Nephron (organoid): Measurements from ENCODE around the gene COX19.

Experiments used
- H3K27ac Mint-ChIP-seq, 3 experiments: 2 replicates each; pipeline ENCODE4 v1.8.0; 2020; ENCODE audit warnings: mixed read lengths in 3 of 3, mild to moderate bottlenecking in 2 of 3, moderate library complexity in 1 of 3
- H3K27me3 Mint-ChIP-seq: 2 replicates; pipeline ENCODE4 v1.8.0; 2021; ENCODE audit warnings: low read depth, mild to moderate bottlenecking, moderate library complexity, mixed read lengths
- H3K36me3 Mint-ChIP-seq: 2 replicates; pipeline ENCODE4 v1.8.0; 2020; ENCODE audit warnings: low read depth, mixed read lengths
- H3K4me1 Mint-ChIP-seq: 2 replicates; pipeline ENCODE4 v1.8.0; 2020; ENCODE audit warnings: mixed read lengths
- H3K4me3 Mint-ChIP-seq, 3 experiments: 2 replicates each; pipeline ENCODE4 v1.8.0; 2020; ENCODE audit warnings: mild to moderate bottlenecking in 3 of 3, mixed read lengths in 3 of 3, moderate library complexity in 2 of 3
- H3K9me3 Mint-ChIP-seq: 2 replicates; pipeline ENCODE4 v1.8.0; 2020; ENCODE audit warnings: mixed read lengths
- CTCF ChIP-seq, 3 experiments: fragments of 200-600 bp; sonication (generic); IDR thresholded peaks; one replicate each; pipeline ENCODE4 v1.5.0; 2021; ENCODE audit warnings: antibody characterized with exemption in 3 of 3; ENCODE audit not compliant: unreplicated experiment in 3 of 3

Gene COX19

GRCh38 chr7:1012716-1013095 lies 37.4 kb upstream of the COX19 start:
- H3K27me3 Mint-ChIP-seq, result no peaks in the 10 kb centered on the region
- H3K9me3 Mint-ChIP-seq, result no peaks in the 10 kb centered on the region
- peaks cover 11% of the 10 kb centered on the region for H3K36me3 Mint-ChIP-seq
- no peak for TF ChIP-seq CTCF (IDR thresholded peaks at IDR 0.05; ENCODE audit: unreplicated experiment in 3 of 3)
- no peak overlapping the region for H3K27ac Mint-ChIP-seq
- no peak overlapping the region for H3K4me3 Mint-ChIP-seq
- H3K4me1 Mint-ChIP-seq, result peaks cover 10% of the 10 kb centered on the region

GRCh38 chr7:1012004-1012715 lies 36.8 kb upstream of the COX19 start:
- Mint-ChIP-seq H3K4me1 (peaks cover 10% of the 10 kb centered on the region), H3K27ac (no peak overlapping the region), H3K4me3 (no peak overlapping the region), H3K36me3 (peaks cover 11% of the 10 kb centered on the region), H3K27me3 (no peaks in the 10 kb centered on the region), H3K9me3 (no peaks in the 10 kb centered on the region)
- no peak for TF ChIP-seq CTCF (IDR thresholded peaks at IDR 0.05; ENCODE audit: unreplicated experiment in 3 of 3)

GRCh38 chr7:1011297-1012003 lies 36.1 kb upstream of the COX19 start:
- H3K9me3 Mint-ChIP-seq, result no peaks in the 10 kb centered on the region
- H3K36me3 Mint-ChIP-seq, result peaks cover 11% of the 10 kb centered on the region
- H3K4me1 Mint-ChIP-seq, result peaks cover 10% of the 10 kb centered on the region
- H3K27me3 Mint-ChIP-seq, result no peaks in the 10 kb centered on the region
- no peak for TF ChIP-seq CTCF (IDR thresholded peaks at IDR 0.05; ENCODE audit: unreplicated experiment in 3 of 3)
- no peak overlapping the region for H3K4me3 Mint-ChIP-seq
- peak overlapping the region in 1 of 3 experiments; percentile 73 for H3K27ac Mint-ChIP-seq

GRCh38 chr7:1010226-1010625 lies 34.9 kb upstream of the COX19 start:
- peaks cover 16% of the 10 kb centered on the region for H3K36me3 Mint-ChIP-seq
- no peaks in the 10 kb centered on the region for H3K27me3 Mint-ChIP-seq
- H3K27ac Mint-ChIP-seq, result no peak overlapping the region
- H3K9me3 Mint-ChIP-seq, result no peaks in the 10 kb centered on the region
- H3K4me1 Mint-ChIP-seq, result peaks cover 10% of the 10 kb centered on the region
- TF ChIP-seq CTCF (IDR thresholded peaks at IDR 0.05; ENCODE audit: unreplicated experiment in 3 of 3), result no peak
- no peak overlapping the region for H3K4me3 Mint-ChIP-seq

GRCh38 chr7:1009747-1010146 lies 34.4 kb upstream of the COX19 start:
- no peak for TF ChIP-seq CTCF (IDR thresholded peaks at IDR 0.05; ENCODE audit: unreplicated experiment in 3 of 3)
- Mint-ChIP-seq H3K36me3 (peaks cover 16% of the 10 kb centered on the region), H3K27me3 (no peaks in the 10 kb centered on the region), H3K9me3 (no peaks in the 10 kb centered on the region), H3K27ac (no peak overlapping the region), H3K4me1 (peaks cover 10% of the 10 kb centered on the region), H3K4me3 (no peak overlapping the region)
